ENCODE measurements around the gene TSHZ2.
"Not testable (repeated sequence)": the region's sequence is repeated elsewhere in the genome, so short reads cannot be mapped to it uniquely, and the experiment has no call there.

DNA sequence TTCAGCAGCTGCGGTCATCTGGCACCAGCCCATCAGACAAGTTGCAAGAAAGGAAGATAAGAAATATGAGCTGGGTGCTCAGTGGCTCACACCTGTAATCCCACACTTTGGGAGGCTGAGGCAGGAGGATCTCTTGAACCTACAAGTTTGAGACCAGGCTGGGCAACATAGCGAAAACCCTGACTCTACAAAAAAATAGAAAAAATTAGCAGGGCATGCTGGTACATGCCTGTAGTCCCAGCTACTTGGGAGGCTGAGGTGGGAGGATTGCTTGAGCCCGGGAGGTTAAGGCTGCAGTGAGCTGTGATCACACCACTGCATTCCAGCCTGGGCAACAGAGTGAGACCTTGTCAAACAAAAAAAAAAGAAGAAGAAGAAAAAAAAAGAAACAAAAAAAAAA, 564.2 kb downstream of the TSHZ2 start:
- not testable (repeated sequence) for TF ChIP-seq POLR2AphosphoS5 (IDR thresholded peaks at IDR 0.05); CTCF (IDR thresholded peaks at IDR 0.05; ENCODE audit: poor library complexity, severe bottlenecking)
